ENCODE data around the gene LONRF3. TPM values are rescaled to one million over a fixed set of nuclear protein-coding genes. Genes with fewer than 3 reads are reported as not detected.
"Not testable (repeated sequence)": the region's sequence is repeated elsewhere in the genome, so short reads cannot be mapped to it uniquely, and the experiment has no call there.

The LONRF3 gene
- total and polyA plus RNA-seq, 3 experiments from 2014 or later = 1.3 to 2.5 (median 1.8) TPM

DNA sequence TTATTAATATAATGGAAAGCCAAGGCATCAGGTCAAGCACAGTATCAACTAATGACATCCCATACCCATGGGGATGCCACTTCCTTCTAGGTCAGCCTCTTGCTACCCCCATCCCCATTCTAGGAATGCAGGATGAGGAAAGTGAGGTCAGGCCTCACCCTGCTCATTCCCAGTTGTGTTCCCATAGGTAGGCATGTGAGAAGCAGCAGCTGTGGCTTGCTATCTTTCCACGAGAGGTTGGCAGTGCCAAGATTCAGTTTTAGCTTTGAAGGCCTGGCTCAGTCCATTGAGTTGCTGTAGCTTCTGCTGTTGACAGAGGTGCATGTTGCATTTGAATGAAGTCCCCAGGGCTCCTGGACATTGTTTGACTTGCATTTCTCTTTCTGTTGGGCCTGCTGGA lies 15.5 kb downstream of the LONRF3 start:
- no peaks in the 10 kb centered on the region for H3K36me3 ChIP-seq (ENCODE audit: insufficient read depth, low read length)
- ChIA-PET CTCF (no interaction called here), POLR2A (no interaction called here)
- no peak overlapping the region for H3K27ac ChIP-seq (ENCODE audit: low read depth, low read length)
- DNase-seq = no peak
- H3K4me1 Mint-ChIP-seq = peaks cover 8 to 14% (median 11%) of the 10 kb centered on the region in 3 donors
- peaks cover 0 to 4% (median 2%) of the 10 kb centered on the region in 3 donors for H3K36me3 Mint-ChIP-seq
- no peaks in the 10 kb centered on the region for H3K9me3 ChIP-seq (ENCODE audit: low read length)
- no peak overlapping the region for H3K27ac Mint-ChIP-seq
- no peaks in the 10 kb centered on the region for H3K27me3 ChIP-seq (ENCODE audit: insufficient read depth, low read length, poor library complexity, severe bottlenecking)
- peaks cover 4 to 12% of the 10 kb centered on the region in 2 donors for H3K27me3 Mint-ChIP-seq
- no peaks in the 10 kb centered on the region for H3K9me3 Mint-ChIP-seq
- no peak overlapping the region for H3K4me3 Mint-ChIP-seq
- no peak overlapping the region for H3K4me3 ChIP-seq (ENCODE audit: low read length)
- peaks cover 13% of the 10 kb centered on the region for H3K4me1 ChIP-seq (ENCODE audit: insufficient read depth, low read length)

DNA sequence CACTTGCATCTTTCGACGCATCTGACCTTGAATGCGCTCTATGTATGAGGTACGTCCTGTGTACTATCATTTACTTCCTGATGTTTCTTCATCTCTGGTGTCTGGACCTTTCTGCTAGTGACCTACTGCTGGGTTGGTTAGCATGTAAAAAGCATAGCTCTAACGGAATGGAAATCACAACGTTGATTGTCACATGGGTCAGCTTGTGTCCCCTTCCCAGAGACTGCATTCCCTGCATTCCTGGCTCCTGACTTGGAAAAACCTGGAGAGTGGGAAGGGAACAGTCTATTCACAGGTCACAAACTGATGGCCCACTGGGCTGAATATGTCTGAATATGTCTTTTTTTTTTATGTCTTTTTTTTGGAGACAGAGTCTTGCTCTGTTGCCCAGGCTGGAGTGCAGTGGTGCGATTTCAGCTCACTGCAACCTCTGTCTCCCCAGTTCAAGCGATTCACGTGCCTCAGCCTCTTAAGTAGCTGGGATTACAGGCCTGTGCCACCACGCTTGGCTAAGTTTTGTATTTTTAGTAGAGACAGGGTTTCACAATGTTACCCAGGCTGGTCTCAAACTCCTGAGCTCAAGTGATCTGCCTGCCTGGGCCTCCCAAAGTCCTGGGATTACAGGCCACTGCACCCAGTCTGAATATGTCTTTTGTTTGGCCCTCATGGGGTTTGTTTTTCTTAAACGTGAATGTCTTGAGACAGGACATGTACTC lies 16.3 kb downstream of the LONRF3 start:
- POLR2A ChIA-PET = no interaction called here

DNA sequence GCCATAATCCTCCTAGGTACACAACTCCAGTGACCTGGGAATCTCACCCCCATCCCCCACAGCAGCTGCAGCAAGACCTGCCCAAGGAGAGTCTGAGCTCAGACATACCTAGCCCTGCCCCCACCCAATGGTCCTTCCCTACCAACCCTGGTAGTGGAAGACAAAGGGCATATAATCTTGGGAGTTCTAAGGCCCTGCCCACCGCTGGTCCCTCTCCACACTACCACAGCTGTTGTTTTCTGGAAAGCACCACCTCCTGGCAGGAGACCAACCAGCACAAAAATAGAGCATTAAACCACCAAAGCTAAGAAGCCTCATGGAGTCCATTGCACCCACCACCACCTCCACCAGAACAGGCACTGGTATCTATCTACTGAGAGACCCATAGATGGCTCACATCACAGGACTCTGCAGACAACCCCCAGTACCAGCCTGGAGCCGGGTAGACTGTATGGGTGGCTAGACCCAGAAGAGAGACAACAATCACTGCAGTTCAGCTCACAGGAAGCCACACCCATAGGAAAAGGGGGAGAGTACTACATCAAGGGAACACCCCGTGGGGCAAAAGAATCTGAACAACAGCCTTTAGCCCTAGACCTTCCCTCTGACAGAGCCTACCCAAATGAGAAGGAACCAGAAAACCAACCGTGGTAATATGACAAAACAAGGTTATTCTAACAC lies 18.2 kb downstream of the LONRF3 start:
- peak in 2 of 5 donors; percentile 6 to 42 for DNase-seq

More for the DNA sequence above, 16.3 kb downstream of the LONRF3 start:
- peaks cover 13% of the 10 kb centered on the region for H3K4me1 ChIP-seq (ENCODE audit: insufficient read depth, low read length)
- Mint-ChIP-seq H3K36me3 (peaks cover 0 to 4% (median 2%) of the 10 kb centered on the region in 3 donors), H3K4me3 (no peak overlapping the region), H3K27me3 (peaks cover 10 to 12% of the 10 kb centered on the region in 2 donors), H3K9me3 (no peaks in the 10 kb centered on the region), H3K27ac (no peak overlapping the region), H3K4me1 (peaks cover 8 to 14% (median 11%) of the 10 kb centered on the region in 3 donors)
- H3K27ac ChIP-seq (ENCODE audit: low read depth, low read length) = no peak overlapping the region
- H3K36me3 ChIP-seq (ENCODE audit: insufficient read depth, low read length) = no peaks in the 10 kb centered on the region
- H3K27me3 ChIP-seq (ENCODE audit: insufficient read depth, low read length, poor library complexity, severe bottlenecking) = no peaks in the 10 kb centered on the region
- DNase-seq = no peak
- CTCF ChIA-PET = no interaction called here
- no peak overlapping the region for H3K4me3 ChIP-seq (ENCODE audit: low read length)
- no peaks in the 10 kb centered on the region for H3K9me3 ChIP-seq (ENCODE audit: low read length)

DNA sequence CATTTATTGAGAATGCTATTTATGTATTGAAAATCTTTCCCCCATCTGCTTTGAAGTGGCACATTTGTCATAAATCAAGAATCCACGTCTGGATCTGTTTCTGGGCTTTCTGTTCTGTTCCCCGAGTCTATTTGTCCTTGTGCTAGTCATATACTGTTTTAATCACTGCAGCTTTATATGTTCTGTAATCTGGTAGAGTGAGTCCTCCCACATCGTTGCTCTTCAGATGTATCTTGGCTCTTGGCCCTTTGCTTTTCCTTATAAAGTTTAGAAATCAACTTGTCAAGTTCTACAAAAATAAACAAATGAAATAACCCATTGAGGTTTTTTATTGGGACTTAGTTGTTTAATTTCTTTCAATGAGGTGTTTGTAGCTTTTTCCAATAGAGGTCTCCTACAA lies 29.0 kb downstream of the LONRF3 start:
- Mint-ChIP-seq H3K27ac (peak overlapping the region in 1 of 8 donors; percentile 84), H3K4me1 (peaks cover 0 to 6% (median 0%) of the 10 kb centered on the region in 3 donors), H3K4me3 (no peak overlapping the region), H3K36me3 (no peaks in the 10 kb centered on the region), H3K27me3 (peaks cover 3 to 7% of the 10 kb centered on the region in 2 donors), H3K9me3 (no peaks in the 10 kb centered on the region)
- ChIA-PET POLR2A (no interaction called here), CTCF (no interaction called here)
- no peaks in the 10 kb centered on the region for H3K9me3 ChIP-seq (ENCODE audit: low read length)
- no peak for DNase-seq
- H3K4me1 ChIP-seq (ENCODE audit: insufficient read depth, low read length) = no peaks in the 10 kb centered on the region
- no peak overlapping the region for H3K27ac ChIP-seq (ENCODE audit: low read depth, low read length)
- H3K36me3 ChIP-seq (ENCODE audit: insufficient read depth, low read length) = no peaks in the 10 kb centered on the region
- H3K4me3 ChIP-seq (ENCODE audit: low read length) = no peak overlapping the region
- H3K27me3 ChIP-seq (ENCODE audit: insufficient read depth, low read length, poor library complexity, severe bottlenecking) = no peaks in the 10 kb centered on the region

More for the DNA sequence above, 18.2 kb downstream of the LONRF3 start:
- H3K36me3 Mint-ChIP-seq; H3K27me3 ChIP-seq (ENCODE audit: insufficient read depth, low read length, poor library complexity, severe bottlenecking); H3K27ac ChIP-seq (ENCODE audit: low read depth, low read length); H3K4me3 ChIP-seq (ENCODE audit: low read length); H3K9me3 Mint-ChIP-seq; POLR2A ChIA-PET; H3K36me3 ChIP-seq (ENCODE audit: insufficient read depth, low read length); H3K9me3 ChIP-seq (ENCODE audit: low read length): not testable (repeated sequence)
- H3K4me1 ChIP-seq (ENCODE audit: insufficient read depth, low read length) = peaks cover 13% of the 10 kb centered on the region
- peak overlapping the region in 3 of 8 donors; percentile 29 to 89 (median 73) for H3K27ac Mint-ChIP-seq
- CTCF ChIA-PET = interaction anchor here (1.9 kb wide), 1 partner anchor 12 kb away, joined by 6 read pairs; no protein-coding TSS in a partner anchor
- peak overlapping the region in 1 of 7 donors; percentile 8 for H3K4me3 Mint-ChIP-seq
- H3K4me1 Mint-ChIP-seq = peaks cover 8 to 14% (median 11%) of the 10 kb centered on the region in 3 donors
- peaks cover 10 to 11% of the 10 kb centered on the region in 2 donors for H3K27me3 Mint-ChIP-seq

DNA sequence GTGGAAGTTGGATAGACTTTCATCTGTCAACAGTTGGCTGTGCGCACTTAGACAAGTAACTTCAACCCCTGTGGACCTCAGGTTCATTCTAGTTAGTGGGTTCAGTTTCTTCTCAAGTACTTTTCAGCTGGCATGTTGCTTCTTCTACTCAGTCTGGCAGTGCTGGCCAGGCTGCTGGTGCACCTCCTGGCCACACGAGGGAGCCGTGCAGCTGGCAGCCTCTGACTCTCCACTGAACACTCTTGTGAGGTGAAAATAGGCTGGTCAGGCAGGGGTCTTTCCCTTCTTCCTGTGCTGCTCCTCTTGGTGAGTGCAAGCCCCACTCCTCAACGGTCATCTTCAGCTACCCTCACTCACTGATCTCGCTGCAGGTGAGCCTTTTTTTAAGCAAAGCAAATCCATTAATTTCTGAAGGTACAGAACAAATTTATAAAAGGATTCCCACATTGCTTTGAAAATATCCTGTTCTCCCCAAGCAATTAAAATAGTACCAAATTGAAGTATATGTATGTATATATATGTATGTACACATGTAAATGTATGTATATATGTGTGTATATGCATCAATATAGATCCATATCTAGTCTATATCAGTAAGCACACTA lies 30.6 kb downstream of the LONRF3 start:
- H3K27me3 ChIP-seq (ENCODE audit: insufficient read depth, low read length, poor library complexity, severe bottlenecking) = no peaks in the 10 kb centered on the region
- H3K4me1 ChIP-seq (ENCODE audit: insufficient read depth, low read length) = no peaks in the 10 kb centered on the region
- H3K36me3 Mint-ChIP-seq = no peaks in the 10 kb centered on the region
- H3K4me1 Mint-ChIP-seq = peaks cover 0 to 6% (median 0%) of the 10 kb centered on the region in 3 donors
- DNase-seq = peak; percentile 12 to 49 (median 22)
- H3K9me3 ChIP-seq (ENCODE audit: low read length) = no peaks in the 10 kb centered on the region
- H3K4me3 ChIP-seq (ENCODE audit: low read length) = no peak overlapping the region
- ChIA-PET POLR2A (no interaction called here), CTCF (interaction anchor here (1.0 to 2.1 kb wide), 7 partner anchors 9 to 160 kb away, joined by 3 to 10 read pairs (median 4); no protein-coding TSS in a partner anchor)
- no peaks in the 10 kb centered on the region for H3K9me3 Mint-ChIP-seq
- no peak overlapping the region for H3K27ac Mint-ChIP-seq
- H3K27ac ChIP-seq (ENCODE audit: low read depth, low read length) = no peak overlapping the region
- H3K36me3 ChIP-seq (ENCODE audit: insufficient read depth, low read length) = no peaks in the 10 kb centered on the region
- no peak overlapping the region for H3K4me3 Mint-ChIP-seq
- peaks cover 3 to 7% of the 10 kb centered on the region in 2 donors for H3K27me3 Mint-ChIP-seq

DNA sequence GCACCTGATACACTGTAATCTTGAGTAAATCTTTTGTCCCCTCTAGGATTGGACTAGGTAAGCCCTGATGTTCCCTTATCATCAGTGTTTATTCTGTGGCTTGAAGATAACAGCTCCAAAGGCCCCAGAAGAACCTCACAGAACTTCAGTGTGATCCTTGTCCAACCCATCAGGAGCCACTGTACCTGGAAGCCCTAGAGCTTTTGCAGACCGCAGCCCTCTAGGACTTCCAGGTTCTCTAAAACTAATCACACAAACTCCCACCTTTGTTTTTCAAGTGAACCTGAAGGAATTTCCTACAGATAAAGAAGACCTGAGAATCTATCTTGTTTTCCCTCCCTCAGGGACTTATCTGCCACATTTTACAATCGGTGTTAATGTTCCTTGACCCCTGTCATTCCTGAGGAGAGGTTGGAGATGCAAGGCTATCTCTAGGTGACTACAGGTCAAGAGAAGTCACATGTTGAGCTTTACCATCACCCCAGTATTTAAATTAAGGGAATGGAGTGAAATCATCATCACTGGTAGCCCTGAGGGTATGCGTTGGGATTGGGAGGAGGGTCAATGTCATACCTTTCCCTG lies 32.9 kb downstream of the LONRF3 start:
- Mint-ChIP-seq H3K27me3 (peaks cover 3 to 10% of the 10 kb centered on the region in 2 donors), H3K9me3 (no peaks in the 10 kb centered on the region), H3K4me1 (peaks cover 0 to 6% (median 0%) of the 10 kb centered on the region in 3 donors), H3K4me3 (peak overlapping the region in 1 of 7 donors; percentile 15), H3K27ac (no peak overlapping the region), H3K36me3 (peaks cover 0 to 5% (median 4%) of the 10 kb centered on the region in 3 donors)
- Histone ChIP-seq H3K36me3 (ENCODE audit: insufficient read depth, low read length) (no peaks in the 10 kb centered on the region), H3K9me3 (ENCODE audit: low read length) (no peaks in the 10 kb centered on the region), H3K4me1 (ENCODE audit: insufficient read depth, low read length) (no peaks in the 10 kb centered on the region), H3K27me3 (ENCODE audit: insufficient read depth, low read length, poor library complexity, severe bottlenecking) (no peaks in the 10 kb centered on the region), H3K27ac (ENCODE audit: low read depth, low read length) (no peak overlapping the region), H3K4me3 (ENCODE audit: low read length) (no peak overlapping the region)
- POLR2A ChIA-PET = no interaction called here
- no peak for DNase-seq
- CTCF ChIA-PET = no interaction called here

DNA sequence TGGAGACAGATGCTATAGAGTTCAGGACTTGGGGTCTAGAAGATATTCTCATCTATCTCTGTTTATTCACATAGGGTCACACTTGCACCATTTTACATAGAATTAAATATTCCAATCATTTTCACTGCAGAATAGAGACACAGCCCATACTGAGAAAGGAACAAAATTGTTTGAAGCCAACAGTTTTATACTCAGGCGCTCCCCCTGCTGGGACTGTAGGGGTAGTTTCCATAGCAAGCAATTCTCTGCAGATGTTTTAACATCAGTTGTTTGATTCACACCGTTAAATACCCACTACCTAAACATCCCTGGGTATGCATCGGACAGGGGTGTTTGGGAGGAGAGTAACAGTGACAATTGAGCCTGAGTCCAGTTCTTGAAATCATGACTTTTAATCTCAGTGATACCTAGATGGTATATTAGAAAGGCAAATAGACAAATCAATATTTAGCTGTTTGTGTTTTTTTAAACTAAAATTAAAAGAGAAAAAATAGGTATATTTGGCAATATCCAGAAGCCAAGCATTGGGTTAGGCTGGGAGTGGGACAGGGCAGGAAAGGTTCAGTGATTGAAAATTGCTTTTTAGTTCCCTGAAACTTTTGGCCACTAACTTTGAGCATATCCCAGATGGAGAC lies 33.8 kb downstream of the LONRF3 start:
- H3K9me3 ChIP-seq (ENCODE audit: low read length) = no peaks in the 10 kb centered on the region
- Mint-ChIP-seq H3K27ac (no peak overlapping the region), H3K27me3 (peaks cover 2 to 8% of the 10 kb centered on the region in 2 donors), H3K4me3 (no peak overlapping the region), H3K4me1 (peaks cover 0 to 6% (median 0%) of the 10 kb centered on the region in 3 donors), H3K36me3 (peaks cover 0 to 5% (median 4%) of the 10 kb centered on the region in 3 donors), H3K9me3 (no peaks in the 10 kb centered on the region)
- POLR2A ChIA-PET = no interaction called here
- H3K36me3 ChIP-seq (ENCODE audit: insufficient read depth, low read length) = no peaks in the 10 kb centered on the region
- DNase-seq = peak in 1 of 5 donors; percentile 10
- no peak overlapping the region for H3K27ac ChIP-seq (ENCODE audit: low read depth, low read length)
- CTCF ChIA-PET = interaction anchor here (1.3 kb wide), 1 partner anchor 9 kb away, joined by 3 read pairs; no protein-coding TSS in a partner anchor
- no peak overlapping the region for H3K4me3 ChIP-seq (ENCODE audit: low read length)
- H3K4me1 ChIP-seq (ENCODE audit: insufficient read depth, low read length) = no peaks in the 10 kb centered on the region
- H3K27me3 ChIP-seq (ENCODE audit: insufficient read depth, low read length, poor library complexity, severe bottlenecking) = no peaks in the 10 kb centered on the region

Data from CD8-positive, alpha-beta memory T cell (primary cell).